Trophoblast cell (in vitro differentiated cells and primary cell): ENCODE data around the gene FAM32A.

Experiments
- DNase-seq, 2 donors: peaks; one replicate each; pipeline ENCODE4 v3.0.0-alpha.2; 2016
- H2AFZ ChIP-seq: 2 replicates; pipeline ENCODE4 v1.6.1; 2013; ENCODE audit warnings: low read length, moderate library complexity, mild to moderate bottlenecking; ENCODE audit not compliant: insufficient read depth, poor library complexity
- H2AK5ac ChIP-seq: 2 replicates; pipeline ENCODE4 v1.6.1; 2013; ENCODE audit warnings: mild to moderate bottlenecking, low read length
- H2BK120ac ChIP-seq: 2 replicates; pipeline ENCODE4 v1.6.1; 2013; ENCODE audit warnings: low read length, mild to moderate bottlenecking, moderate library complexity; ENCODE audit not compliant: insufficient read depth, poor library complexity
- H2BK12ac ChIP-seq: 2 replicates; pipeline ENCODE4 v1.6.1; 2013; ENCODE audit warnings: mild to moderate bottlenecking, low read length, moderate library complexity
- H2BK5ac ChIP-seq: 2 replicates; pipeline ENCODE4 v1.6.1; 2013; ENCODE audit warnings: low read length, low read depth, moderate library complexity, mild to moderate bottlenecking; ENCODE audit not compliant: poor library complexity
- H3K14ac ChIP-seq: 2 replicates; pipeline ENCODE4 v1.6.1; 2013; ENCODE audit warnings: mild to moderate bottlenecking, low read length
- H3K18ac ChIP-seq: 2 replicates; pipeline ENCODE4 v1.6.1; 2013; ENCODE audit warnings: mild to moderate bottlenecking, low read length
- H3K23ac ChIP-seq: 2 replicates; pipeline ENCODE4 v1.6.1; 2013; ENCODE audit warnings: low read length
- H3K27ac ChIP-seq: 2 replicates; pipeline ENCODE4 v1.5.1; 2013; ENCODE audit warnings: low read depth, mild to moderate bottlenecking, inconsistent platforms, low read length, moderate library complexity
- H3K27me3 ChIP-seq: 2 replicates; pipeline ENCODE4 v1.6.1; 2013; ENCODE audit warnings: inconsistent platforms, mild to moderate bottlenecking, low read length, moderate library complexity; ENCODE audit not compliant: insufficient read depth
- H3K36me3 ChIP-seq, 2 experiments: 1 replicate in 1 of 2; 2 replicates in 1 of 2; pipeline ENCODE4 v1.6.1; 2013; ENCODE audit warnings: low read length in 2 of 2, mild to moderate bottlenecking in 2 of 2, moderate library complexity in 1 of 2; ENCODE audit not compliant: insufficient read depth in 2 of 2, control insufficient read depth in 1 of 2
- H3K4ac ChIP-seq: 2 replicates; pipeline ENCODE4 v1.6.1; 2013; ENCODE audit warnings: low read depth, mild to moderate bottlenecking, low read length, moderate library complexity
- H3K4me1 ChIP-seq, 2 experiments: 1 replicate in 1 of 2; 2 replicates in 1 of 2; pipeline ENCODE4 v1.6.1; 2013; ENCODE audit warnings: low read length in 2 of 2, mild to moderate bottlenecking in 2 of 2, moderate library complexity in 1 of 2; ENCODE audit not compliant: insufficient read depth in 2 of 2, control insufficient read depth in 1 of 2
- H3K4me2 ChIP-seq: 2 replicates; pipeline ENCODE4 v1.6.1; 2013; ENCODE audit warnings: inconsistent platforms, mild to moderate bottlenecking, low read length, moderate library complexity
- H3K4me3 ChIP-seq: 2 replicates; pipeline ENCODE4 v1.5.1; 2013; ENCODE audit warnings: mild to moderate bottlenecking, low read depth, low read length, inconsistent platforms
- H3K79me1 ChIP-seq: one replicate; pipeline ENCODE4 v1.6.1; 2013; ENCODE audit warnings: low read length
- H3K79me2 ChIP-seq: 2 replicates; pipeline ENCODE4 v1.6.1; 2013; ENCODE audit warnings: low read length, mild to moderate bottlenecking; ENCODE audit not compliant: control insufficient read depth, insufficient read depth, poor library complexity
- H3K9ac ChIP-seq: 2 replicates; pipeline ENCODE4 v1.6.1; 2013; ENCODE audit warnings: mild to moderate bottlenecking, low read length
- H3K9me3 ChIP-seq: 2 replicates; pipeline ENCODE4 v1.6.1; 2013; ENCODE audit warnings: low read depth, mild to moderate bottlenecking, control low read depth, inconsistent platforms, low read length; ENCODE audit not compliant: insufficient read depth
- H4K12ac ChIP-seq: 2 replicates; pipeline ENCODE4 v1.6.1; 2013; ENCODE audit warnings: low read depth, mild to moderate bottlenecking, low read length, moderate library complexity
- H4K8ac ChIP-seq: 2 replicates; pipeline ENCODE4 v1.6.1; 2013; ENCODE audit warnings: low read depth, mild to moderate bottlenecking, low read length, moderate library complexity
- H4K91ac ChIP-seq: one replicate; pipeline ENCODE4 v1.6.1; 2013; ENCODE audit warnings: low read depth, mild to moderate bottlenecking, low read length, moderate library complexity
- WGBS: extraction: QIAGEN DNeasy Blood & Tissue Kit; methylation state at CpG from one replicate; pipeline ENCODE4 v1.1.7; 2013; ENCODE audit warnings: missing lambda C conversion rate; ENCODE audit not compliant: insufficient read length, insufficient coverage; ENCODE audit errors: extremely low coverage; 5-methylcytosine and 5-hydroxymethylcytosine counted together

Gene FAM32A

GRCh38 chr19:16223746-16224145 is 38.5 kb downstream of the FAM32A start:
- H3K79me2 ChIP-seq = no peaks in the 10 kb centered on the region
- WGBS = no CpG with 5 or more reads among the region's 15 CpGs
- H3K4me1 ChIP-seq = no peaks in the 10 kb centered on the region
- no peak overlapping the region for H2BK5ac ChIP-seq
- peaks cover 54% of the 10 kb centered on the region in 2 experiments for H3K36me3 ChIP-seq
- no peaks in the 10 kb centered on the region for H3K79me1 ChIP-seq
- H4K12ac ChIP-seq = no peak overlapping the region
- no peaks in the 10 kb centered on the region for H3K27me3 ChIP-seq
- H2BK12ac ChIP-seq = no peak overlapping the region
- DNase-seq = no peak
- no peak overlapping the region for H2AK5ac ChIP-seq
- H3K23ac ChIP-seq = no peak overlapping the region
- H4K8ac ChIP-seq = no peak overlapping the region
- H3K4ac ChIP-seq = no peak overlapping the region
- H3K27ac ChIP-seq = no peak overlapping the region
- no peak overlapping the region for H2BK120ac ChIP-seq
- peak overlapping the region; percentile 26 for H3K4me3 ChIP-seq
- H2AFZ ChIP-seq = no peak overlapping the region
- no peak overlapping the region for H4K91ac ChIP-seq
- H3K14ac ChIP-seq = no peak overlapping the region
- no peak overlapping the region for H3K18ac ChIP-seq
- H3K4me2 ChIP-seq = no peak overlapping the region
- H3K9ac ChIP-seq = no peak overlapping the region
- H3K9me3 ChIP-seq = no peaks in the 10 kb centered on the region

- Histone ChIP-seq H4K12ac (peak overlapping the region; percentile 16), H3K14ac (no peak overlapping the region), H3K4me1 (no peaks in the 10 kb centered on the region), H4K8ac (no peak overlapping the region), H3K4ac (no peak overlapping the region), H3K4me3 (no peak overlapping the region), H3K9ac (no peak overlapping the region), H2BK120ac (no peak overlapping the region), H3K27me3 (no peaks in the 10 kb centered on the region), H3K9me3 (no peaks in the 10 kb centered on the region), H2BK5ac (no peak overlapping the region), H3K18ac (no peak overlapping the region), H3K23ac (no peak overlapping the region), H3K27ac (no peak overlapping the region), H4K91ac (no peak overlapping the region), H3K79me2 (no peaks in the 10 kb centered on the region), H3K4me2 (no peak overlapping the region), H3K36me3 (peaks cover 61% of the 10 kb centered on the region in 2 experiments), H2AK5ac (no peak overlapping the region), H2AFZ (no peak overlapping the region), H2BK12ac (no peak overlapping the region), H3K79me1 (no peaks in the 10 kb centered on the region)
- DNase-seq = no peak
- no CpG with 5 or more reads among the region's 32 CpGs for WGBS
These were observed 39.3 kb downstream of the FAM32A start for GRCh38 chr19:16224293-16225045.

DNA sequence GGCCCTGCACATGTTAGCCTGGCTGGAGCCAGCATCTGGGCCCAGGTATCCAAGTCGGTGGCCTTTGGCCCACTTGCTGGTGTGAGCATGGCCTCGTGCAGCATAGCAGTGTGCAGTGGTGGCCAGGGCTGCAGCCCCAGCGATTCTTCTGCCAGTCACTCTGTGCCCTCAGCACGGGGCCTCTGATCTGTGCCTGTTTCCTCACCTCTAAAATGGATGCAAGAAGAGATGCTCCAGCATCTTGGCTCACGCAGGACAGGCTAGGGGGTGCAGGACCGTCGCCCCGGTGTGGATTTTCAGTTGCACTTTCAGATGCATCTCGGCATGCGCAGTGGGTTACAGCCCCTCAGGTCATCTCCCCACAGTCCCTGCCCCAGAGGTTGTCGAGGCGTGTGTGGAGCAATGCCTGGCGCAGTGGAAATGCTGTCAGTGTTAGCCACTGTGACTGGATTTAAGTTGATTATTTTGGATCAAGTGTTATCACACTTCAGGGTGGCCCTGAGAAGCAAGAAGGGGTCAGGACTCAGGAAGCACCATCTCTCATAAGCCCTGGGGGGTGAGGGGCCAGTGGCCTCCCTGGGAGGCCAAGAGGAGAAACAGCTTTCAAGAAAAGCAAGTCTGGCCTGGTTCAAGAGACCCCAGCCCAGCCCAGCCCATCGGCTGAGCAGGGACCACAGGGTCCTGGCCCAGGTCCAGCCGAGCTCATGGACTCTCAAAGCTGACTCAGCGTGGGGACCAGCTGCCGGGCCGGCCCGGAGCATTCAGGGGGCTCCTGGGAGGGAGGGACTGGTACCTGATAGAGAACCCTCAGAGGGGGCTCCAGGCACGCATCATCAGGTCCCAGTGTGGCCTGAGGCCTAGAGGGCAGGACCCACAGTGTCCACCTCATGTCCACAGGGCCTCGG is 40.3 kb downstream of the FAM32A start:
- no peak overlapping the region for H3K27ac ChIP-seq

GRCh38 chr19:16226184-16226591 is 41.0 kb downstream of the FAM32A start:
- Histone ChIP-seq H3K9ac (no peak overlapping the region), H3K79me1 (no peaks in the 10 kb centered on the region), H2BK120ac (no peak overlapping the region), H3K27ac (no peak overlapping the region), H2BK5ac (no peak overlapping the region), H3K14ac (no peak overlapping the region), H3K27me3 (no peaks in the 10 kb centered on the region), H3K9me3 (no peaks in the 10 kb centered on the region), H4K8ac (no peak overlapping the region), H2AK5ac (no peak overlapping the region), H3K4me2 (no peak overlapping the region), H3K79me2 (no peaks in the 10 kb centered on the region), H2AFZ (no peak overlapping the region), H3K36me3 (peaks cover 58 to 65% of the 10 kb centered on the region in 2 experiments), H4K91ac (no peak overlapping the region), H4K12ac (no peak overlapping the region), H3K4me1 (no peaks in the 10 kb centered on the region), H3K4me3 (peak overlapping the region; percentile 31), H3K18ac (no peak overlapping the region), H3K4ac (no peak overlapping the region), H2BK12ac (no peak overlapping the region), H3K23ac (no peak overlapping the region)
- no peak for DNase-seq
- WGBS = no CpG with 5 or more reads among the region's 16 CpGs

More for the DNA sequence above, 40.3 kb downstream of the FAM32A start:
- no peak overlapping the region for H2BK5ac ChIP-seq
- no peak overlapping the region for H3K4me3 ChIP-seq
- H4K8ac ChIP-seq = no peak overlapping the region
- no peak overlapping the region for H3K9ac ChIP-seq
- H3K27me3 ChIP-seq = no peaks in the 10 kb centered on the region
- H2BK120ac ChIP-seq = no peak overlapping the region
- H3K79me1 ChIP-seq = no peaks in the 10 kb centered on the region
- H2AK5ac ChIP-seq = no peak overlapping the region
- H3K18ac ChIP-seq = no peak overlapping the region
- H4K12ac ChIP-seq = no peak overlapping the region
- no peak overlapping the region for H3K23ac ChIP-seq
- no peaks in the 10 kb centered on the region for H3K9me3 ChIP-seq
- no peak overlapping the region for H3K4me2 ChIP-seq
- no peak for DNase-seq
- H2BK12ac ChIP-seq = no peak overlapping the region
- no peaks in the 10 kb centered on the region for H3K4me1 ChIP-seq
- no CpG with 5 or more reads among the region's 21 CpGs for WGBS
- no peak overlapping the region for H2AFZ ChIP-seq
- H3K36me3 ChIP-seq = peaks cover 58 to 64% of the 10 kb centered on the region in 2 experiments
- no peaks in the 10 kb centered on the region for H3K79me2 ChIP-seq
- no peak overlapping the region for H4K91ac ChIP-seq
- no peak overlapping the region for H3K4ac ChIP-seq
- no peak overlapping the region for H3K14ac ChIP-seq
